Fibroblast of villous mesenchyme (primary cell): ENCODE data around the gene TRIM36. TPM values are rescaled to one million over a fixed set of nuclear protein-coding genes. Genes with fewer than 3 reads are reported as not detected.

Source experiments
- DNase-seq: peaks from one replicate; pipeline ENCODE4 v3.0.0-alpha.2; 2010; ENCODE audit warnings: low read depth
- H3K4me3 ChIP-seq: 2 replicates; pipeline ENCODE4 v1.5.1; 2011; ENCODE audit warnings: low read depth, mild to moderate bottlenecking, low read length
- CTCF ChIP-seq: IDR thresholded peaks from 2 replicates; pipeline ENCODE4 v1.5.1; 2012; ENCODE audit warnings: low read depth, mild to moderate bottlenecking, low read length; ENCODE audit not compliant: insufficient read depth
- total RNA-seq: library from RNA; depleted of rRNA; stranded (reverse); fragments of >200 nt; gene quantifications from 2 replicates; pipeline ENCODE4 v1.2.3, GENCODE V29; 2012

TRIM36 gene
- total RNA-seq, 1 donor = 2.2 TPM

DNA sequence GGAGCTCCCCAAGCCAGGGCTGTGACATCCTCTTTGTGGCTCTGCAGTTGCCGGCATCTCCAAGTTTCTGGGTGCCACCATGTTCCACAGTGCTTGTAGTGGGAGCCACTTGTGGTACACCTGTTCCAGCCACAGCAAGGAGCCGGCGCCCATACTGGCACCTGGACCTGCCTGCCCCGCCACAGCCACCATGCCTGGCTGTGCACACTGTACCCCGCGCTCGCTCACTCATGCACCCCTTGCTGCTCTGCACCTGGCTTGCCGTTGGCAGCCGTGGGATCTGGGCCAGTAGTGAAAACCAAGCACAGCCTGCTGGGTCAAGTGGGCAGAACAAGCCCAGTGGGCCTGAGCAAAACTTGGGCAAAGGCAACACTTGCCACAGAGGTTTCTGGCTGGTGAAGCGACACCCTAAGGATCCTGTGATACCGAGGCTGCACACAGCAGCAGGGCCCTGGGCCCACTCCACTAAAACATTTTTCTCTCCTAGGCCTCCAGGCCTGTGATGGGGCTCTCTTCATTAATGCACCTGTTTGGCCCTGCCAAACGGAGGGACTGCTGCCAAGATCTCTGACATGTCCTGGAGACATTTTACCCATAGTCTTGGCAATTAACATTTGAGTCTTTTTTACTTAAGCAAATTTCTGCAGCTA lies 2.8 kb downstream of the TRIM36 start:
- no peak overlapping the region for H3K4me3 ChIP-seq
- no peak for TF ChIP-seq CTCF
- no peak for DNase-seq

GRCh38 chr5:115165790-115166189 lies 3.9 kb downstream of the TRIM36 start:
- no peak for TF ChIP-seq CTCF
- no peak overlapping the region for H3K4me3 ChIP-seq
- no peak for DNase-seq

GRCh38 chr5:115160975-115161475 lies 8.7 kb downstream of the TRIM36 start:
- DNase-seq = no peak
- TF ChIP-seq CTCF = no peak
- H3K4me3 ChIP-seq = no peak overlapping the region

DNA sequence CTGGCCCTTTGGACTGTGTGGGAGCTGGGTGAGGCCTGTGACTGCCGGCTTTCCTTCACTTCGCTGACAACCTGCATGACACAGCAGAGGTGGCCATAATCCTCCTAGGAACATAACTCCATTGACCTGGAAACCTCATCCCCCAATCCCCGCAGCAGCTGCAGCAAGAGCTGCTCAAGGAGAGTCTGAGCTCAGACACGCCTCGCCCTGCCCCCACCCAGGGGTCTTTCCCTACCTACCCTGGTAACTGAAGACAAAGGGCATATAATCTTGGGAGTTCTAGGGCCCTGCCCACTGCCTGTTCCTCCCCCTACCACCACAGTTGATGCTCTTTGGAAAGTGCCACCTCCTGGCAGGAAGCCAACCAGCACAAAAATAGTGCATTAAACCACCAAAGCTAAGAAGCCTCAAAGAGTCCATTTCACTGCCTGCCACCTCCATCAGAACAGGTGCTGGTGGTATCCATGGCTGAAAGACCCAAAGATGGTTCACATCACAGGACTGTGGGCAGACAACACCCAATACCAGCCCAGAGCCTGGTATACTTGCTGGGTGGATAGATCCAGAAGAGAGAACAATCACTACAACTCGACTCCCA lies 18.4 kb downstream of the TRIM36 start:
- no peak for TF ChIP-seq CTCF
- no peak for DNase-seq
- H3K4me3 ChIP-seq = no peak overlapping the region

GRCh38 chr5:115150512-115150911 lies 19.2 kb downstream of the TRIM36 start:
- no peak for TF ChIP-seq CTCF
- DNase-seq = no peak
- H3K4me3 ChIP-seq = no peak overlapping the region

- H3K4me3 ChIP-seq = no peak overlapping the region
- no peak for TF ChIP-seq CTCF
- DNase-seq = no peak
Observed at GRCh38 chr5:115147052-115147451, 22.7 kb downstream of the TRIM36 start.
